IMR-90 (cell line): ENCODE results near the gene SEZ6L. TPM values are rescaled to one million over a fixed set of nuclear protein-coding genes. Genes with fewer than 3 reads are reported as not detected.

Experiments used
- ATAC-seq: fragments of 200-7000 bp; cut with Tn5 transposase; 2 replicates; pipeline ENCODE4 v1.9.1; 2020; ENCODE audit warnings: low read depth, mild to moderate bottlenecking, moderate library complexity
- BruUV-seq: library from RNA; stranded (reverse); fragments of 400-500 nt; replicated peaks from 2 replicates; lab custom pipeline; 2021; lab: Mats Ljungman, UMichigan
- CTCF ChIA-PET: fragments of 300-600 bp; formaldehyde crosslinking; extraction: SDS; loops from one replicate; lab custom pipeline; 2021; ENCODE audit warnings: antibody characterized with exemption; lab: Yijun Ruan, JAX
- POLR2A ChIA-PET: fragments of 300-600 bp; sonication (Branson Sonifier 250); formaldehyde crosslinking; loops from one replicate; lab custom pipeline; 2022; ENCODE audit warnings: antibody characterized with exemption; ENCODE audit not compliant: unreplicated experiment; lab: Charles Lee
- DNase-seq: peaks from one replicate; pipeline ENCODE4 v3.0.0; 2013
- H2AFZ ChIP-seq: replicated peaks from 2 replicates; pipeline ENCODE3; 2013; ENCODE audit warnings: low read length, mild to moderate bottlenecking; ENCODE audit not compliant: poor library complexity
- H2AK5ac ChIP-seq: 2 replicates; pipeline ENCODE4 v1.6.1; 2013; ENCODE audit warnings: low read depth, low read length, inconsistent platforms
- H2AK9ac ChIP-seq: replicated peaks from 2 replicates; pipeline ENCODE3; 2013; ENCODE audit warnings: mild to moderate bottlenecking, low read depth, low read length, moderate library complexity; ENCODE audit not compliant: poor library complexity
- H2BK120ac ChIP-seq: 2 replicates; pipeline ENCODE4 v1.6.1; 2013; ENCODE audit warnings: low read depth, low read length, inconsistent platforms
- H2BK15ac ChIP-seq: 3 replicates; pipeline ENCODE4 v1.6.1; 2013; ENCODE audit warnings: low read depth, low read length, inconsistent platforms
- H2BK20ac ChIP-seq: 2 replicates; pipeline ENCODE4 v1.6.1; 2013; ENCODE audit warnings: low read depth, mild to moderate bottlenecking, inconsistent platforms, low read length, moderate library complexity
- H2BK5ac ChIP-seq: 2 replicates; pipeline ENCODE4 v1.6.1; 2013; ENCODE audit warnings: mild to moderate bottlenecking, low read depth, low read length, inconsistent platforms; ENCODE audit not compliant: poor library complexity, severe bottlenecking
- H3K14ac ChIP-seq: replicated peaks from 2 replicates; pipeline ENCODE4 v1.6.1; 2013; ENCODE audit warnings: low read depth, low read length, inconsistent platforms
- H3K18ac ChIP-seq: 2 replicates; pipeline ENCODE4 v1.6.1; 2013; ENCODE audit warnings: low read depth, low read length, control low read depth
- H3K23ac ChIP-seq: 2 replicates; pipeline ENCODE4 v1.6.1; 2013; ENCODE audit warnings: low read depth, low read length, inconsistent platforms
- H3K27ac ChIP-seq: 2 replicates; pipeline ENCODE4 v1.5.1; 2013; ENCODE audit warnings: mild to moderate bottlenecking, control low read depth, low read length; ENCODE audit not compliant: insufficient read depth
- H3K27me3 ChIP-seq: 2 replicates; pipeline ENCODE4 v1.6.1; 2013; ENCODE audit warnings: low read length; ENCODE audit not compliant: control insufficient read depth, insufficient read depth
- H3K36me3 ChIP-seq: 2 replicates; pipeline ENCODE4 v1.6.1; 2013; ENCODE audit warnings: low read length, mixed read lengths; ENCODE audit not compliant: control insufficient read depth, insufficient read depth
- H3K4ac ChIP-seq: 2 replicates; pipeline ENCODE4 v1.6.1; 2013; ENCODE audit warnings: low read depth, low read length, inconsistent platforms
- H3K4me1 ChIP-seq: 2 replicates; pipeline ENCODE4 v1.6.1; 2013; ENCODE audit warnings: low read length, mixed read lengths; ENCODE audit not compliant: control insufficient read depth, insufficient read depth
- H3K4me2 ChIP-seq: 2 replicates; pipeline ENCODE4 v1.6.1; 2013; ENCODE audit warnings: low read depth, mild to moderate bottlenecking, control low read depth, low read length, moderate library complexity
- H3K4me3 ChIP-seq: 2 replicates; pipeline ENCODE4 v1.5.1; 2013; ENCODE audit warnings: low read depth, mild to moderate bottlenecking, control low read depth, low read length, moderate library complexity; ENCODE audit not compliant: insufficient read depth
- H3K56ac ChIP-seq: 2 replicates; pipeline ENCODE4 v1.6.1; 2013; ENCODE audit warnings: low read length, inconsistent platforms; ENCODE audit not compliant: insufficient read depth; ENCODE audit errors: extremely low read depth
- H3K79me1 ChIP-seq, 2 experiments: 2 replicates each; pipeline ENCODE4 v1.6.1; 2013; ENCODE audit warnings: low read length in 2 of 2, inconsistent platforms in 1 of 2, low read depth in 1 of 2
- H3K9ac ChIP-seq: 2 replicates; pipeline ENCODE4 v1.6.1; 2013; ENCODE audit warnings: low read depth, low read length, control low read depth
- H3K9me1 ChIP-seq: 2 replicates; pipeline ENCODE4 v1.6.1; 2013; ENCODE audit warnings: low read length, inconsistent platforms; ENCODE audit not compliant: insufficient read depth
- H3K9me3 ChIP-seq: 2 replicates; pipeline ENCODE4 v1.6.1; 2013; ENCODE audit warnings: low read length; ENCODE audit not compliant: control insufficient read depth, insufficient read depth
- H4K20me1 ChIP-seq: 2 replicates; pipeline ENCODE4 v1.6.1; 2013; ENCODE audit warnings: low read length, inconsistent platforms; ENCODE audit not compliant: insufficient read depth
- H4K5ac ChIP-seq: 2 replicates; pipeline ENCODE4 v1.6.1; 2013; ENCODE audit warnings: mild to moderate bottlenecking, low read depth, low read length, control low read depth
- H4K8ac ChIP-seq, 2 experiments: 2 replicates each; pipeline ENCODE4 v1.6.1; 2013; ENCODE audit warnings: low read depth in 2 of 2, low read length in 2 of 2, control low read depth in 1 of 2, inconsistent platforms in 1 of 2
- H4K91ac ChIP-seq: 2 replicates; pipeline ENCODE4 v1.6.1; 2013; ENCODE audit warnings: low read depth, low read length, inconsistent platforms; ENCODE audit not compliant: insufficient read depth
- CEBPB ChIP-seq: IDR thresholded peaks from 2 replicates; pipeline ENCODE4 v1.6.1; 2012; ENCODE audit warnings: low read depth, low read length, improper control_type of control experiment
- CTCF ChIP-seq: conservative IDR thresholded peaks from 2 replicates; pipeline ENCODE4 v1.5.1; 2012; ENCODE audit warnings: mild to moderate bottlenecking, low read depth, low read length, improper control_type of control experiment
- FOS ChIP-seq: fragments of 150-350 bp; IDR thresholded peaks from 2 replicates; pipeline ENCODE4 v1.6.1; 2016; ENCODE audit warnings: low read depth, low read length
- RAD21 ChIP-seq: IDR thresholded peaks from 2 replicates; pipeline ENCODE4 v1.6.1; 2012; ENCODE audit warnings: low read length, improper control_type of control experiment
- RFX5 ChIP-seq: IDR thresholded peaks from 2 replicates; pipeline ENCODE4 v1.8.0; 2012; ENCODE audit warnings: low read depth, mild to moderate bottlenecking, low read length, moderate library complexity
- USF2 ChIP-seq: fragments of 150-350 bp; IDR thresholded peaks from 2 replicates; pipeline ENCODE4 v1.6.1; 2017; ENCODE audit warnings: mild to moderate bottlenecking, antibody characterized with exemption, low read length, low read depth
- WGBS, 2 experiments: methylation state at CpG; one replicate each; pipeline versions ENCODE4 v1.1.5 to v1.1.7; 2013; ENCODE audit warnings: missing lambda C conversion rate in 2 of 2; ENCODE audit not compliant: insufficient read length in 1 of 2; ENCODE audit errors: extremely low coverage in 2 of 2; 5-methylcytosine and 5-hydroxymethylcytosine counted together
- dilution Hi-C: fragments of 300-500 bp; cut with HindIII; formaldehyde crosslinking; loops from one replicate; pipeline ENCODE4 v1.14.3; 2018; ENCODE audit warnings: low sequenced_read_pairs; ENCODE audit not compliant: unreplicated experiment
- in situ Hi-C: fragments of 300-500 bp; cut with MboI; formaldehyde crosslinking; loops from 3 replicates; pipeline ENCODE4 v1.14.3; 2019; ENCODE audit warnings: low sequenced_read_pairs, inconsistent platforms, mixed read lengths
- intact Hi-C: fragments of 100-400 bp; cut with micrococcal nuclease; formaldehyde crosslinking; loops from 2 replicates; pipeline ENCODE4 v1.10.0; 2022
- polyA plus RNA-seq, 3 experiments: library from polyadenylated mRNA; depleted of rRNA; stranded (reverse); fragments of >200 nt; gene quantifications; 2 replicates each; pipeline ENCODE4 v1.2.3, GENCODE V29; 2012; ENCODE audit warnings: low replicate concordance in 1 of 3
- total RNA-seq: library from RNA; depleted of rRNA; stranded (reverse); fragments of >200 nt; gene quantifications from 2 replicates; pipeline ENCODE4 v1.2.3, GENCODE V29; 2012

SEZ6L gene
- total and polyA plus RNA-seq, 2 of the 4 experiments (the other 2 are of a cell fraction), result not detected

- no CpG with 5 or more reads among the region's 4 CpGs for WGBS, 2 experiments
- no peak overlapping the region for H4K5ac ChIP-seq
- ATAC-seq (no peak), DNase-seq (no peak)
- BruUV-seq, result no TSS peak
- H3K23ac ChIP-seq, result no peak overlapping the region
- intact Hi-C loops, result no loop called here
- ChIA-PET CTCF (interaction anchor here (0.7 kb wide), 1 partner anchor 35 kb away, joined by 3 read pairs; no protein-coding TSS in a partner anchor), POLR2A (no interaction called here)
- no peak overlapping the region for H4K8ac ChIP-seq
- H3K4me1 ChIP-seq, result no peaks in the 10 kb centered on the region
- no peak overlapping the region for H3K4ac ChIP-seq
- no peak overlapping the region for H3K56ac ChIP-seq
- no peaks in the 10 kb centered on the region for H3K27me3 ChIP-seq
- H4K20me1 ChIP-seq, result no peaks in the 10 kb centered on the region
- H2BK120ac ChIP-seq, result no peak overlapping the region
- no peak overlapping the region for H4K91ac ChIP-seq
- no peak overlapping the region for H2AK9ac ChIP-seq
- no peak overlapping the region for H2AFZ ChIP-seq
- H3K4me3 ChIP-seq, result no peak overlapping the region
- H3K9me3 ChIP-seq, result peaks cover 2% of the 10 kb centered on the region; the same call in 1 of the 2 replicates
- H3K9me1 ChIP-seq, result no peaks in the 10 kb centered on the region
- H3K9ac ChIP-seq, result no peak overlapping the region
- no peaks in the 10 kb centered on the region for H3K79me1 ChIP-seq
- H2BK5ac ChIP-seq, result no peak overlapping the region
- no peak overlapping the region for H3K18ac ChIP-seq
- H3K36me3 ChIP-seq, result no peaks in the 10 kb centered on the region
- no peak overlapping the region for H3K4me2 ChIP-seq
- H3K14ac ChIP-seq, result no peak overlapping the region
- H2BK15ac ChIP-seq, result no peak overlapping the region
- dilution Hi-C loops, result no loop called here
- H2BK20ac ChIP-seq, result no peak overlapping the region
- TF ChIP-seq RFX5, result no peak
- no peak for TF ChIP-seq RAD21
- TF ChIP-seq USF2, result no peak
- no peak for TF ChIP-seq CTCF
- TF ChIP-seq CEBPB, result no peak
- no peak for TF ChIP-seq FOS
- in situ Hi-C loops, result no loop called here
- no peak overlapping the region for H2AK5ac ChIP-seq
- no peak overlapping the region for H3K27ac ChIP-seq
Measured at GRCh38 chr22:26229910-26230309, 60.6 kb downstream of the SEZ6L start.
